Measurements from ENCODE around the gene VSTM2A. TPM values are rescaled to one million over a fixed set of nuclear protein-coding genes. Genes with fewer than 3 reads are reported as not detected.

The VSTM2A gene
- total RNA-seq, 1 experiment from 2014 or later = not detected

GRCh38 chr7:54529568-54529967 lies 12.6 kb upstream of the VSTM2A start:
- CTCF ChIA-PET = no interaction called here
- no peak for ATAC-seq
- Histone ChIP-seq H3K79me2 (ENCODE audit: insufficient read depth, low read length) (no peaks in the 10 kb centered on the region), H3K4me3 (replicated peaks in 1 of 2; ENCODE audit: low read depth in 1 of 2, low read length in 2 of 2) (no peak overlapping the region), H3K4me1 (ENCODE audit: control insufficient read depth in 1 of 2, insufficient read depth in 2 of 2, low read length in 2 of 2) (no peaks in the 10 kb centered on the region), H3K9ac (ENCODE audit: low read length) (no peak overlapping the region), H3K27ac (ENCODE audit: low read depth, low read length) (no peak overlapping the region), H3K4me2 (ENCODE audit: low read length) (no peak overlapping the region), H3K9me3 (ENCODE audit: control insufficient read depth in 1 of 2, insufficient read depth in 1 of 2, low read depth in 1 of 2, low read length in 2 of 2) (no peaks in the 10 kb centered on the region), H4K20me1 (ENCODE audit: insufficient read depth) (no peaks in the 10 kb centered on the region), H3K36me3 (ENCODE audit: control insufficient read depth in 1 of 2, insufficient read depth in 2 of 2, low read length in 2 of 2) (no peaks in the 10 kb centered on the region), H3K9me2 (ENCODE audit: insufficient read depth) (no peaks in the 10 kb centered on the region), H3K27me3 (ENCODE audit: insufficient read depth, low read length) (no peaks in the 10 kb centered on the region; the same call in 1 of the 2 replicates), H2AFZ (ENCODE audit: low read depth, low read length, poor library complexity, severe bottlenecking) (no peak overlapping the region)
- BruUV-seq (replicated peaks) = no TSS peak
- RAD21 ChIA-PET (ENCODE audit: low non-redundant PET in 1 of 2, low total read pairs in 2 of 2, uncharacterized antibody in 2 of 2, unreplicated experiment in 2 of 2) = no interaction called here
- intact Hi-C loops (cut with micrococcal nuclease) = no loop called here
- no peak for TF ChIP-seq SRF (IDR thresholded peaks at IDR 0.05; ENCODE audit: low read depth)
- no peak for TF ChIP-seq TCF7L2 (IDR thresholded peaks at IDR 0.05; ENCODE audit: borderline replicate concordance, extremely low read depth, insufficient read depth, insufficient read length)
- TF ChIP-seq REST (IDR thresholded peaks at IDR 0.05; ENCODE audit: low read depth) = no peak
- TF ChIP-seq RAD21 (IDR thresholded peaks at IDR 0.05; ENCODE audit: low read depth) = no peak
- no peak for TF ChIP-seq YY1 (IDR thresholded peaks at IDR 0.05; ENCODE audit: extremely low read depth, insufficient replicate concordance, low read depth, low read length)
- no peak for TF ChIP-seq ZNF274 (IDR thresholded peaks at IDR 0.05; ENCODE audit: low read depth, low read length)
- TF ChIP-seq CBX3 (IDR thresholded peaks at IDR 0.05; ENCODE audit: low read depth) = no peak
- no peak for TF ChIP-seq EZH2 (IDR thresholded peaks at IDR 0.05)
- no peak for TF ChIP-seq CEBPB (IDR thresholded peaks at IDR 0.05; ENCODE audit: low read depth)
- TF ChIP-seq JUND (IDR thresholded peaks at IDR 0.05) = no peak
- no peak for TF ChIP-seq EGR1 (IDR thresholded peaks at IDR 0.05; ENCODE audit: low read depth)
- TF ChIP-seq POLR2AphosphoS5 (IDR thresholded peaks at IDR 0.05; ENCODE audit: low read depth, low read length) = no peak
- no peak for TF ChIP-seq ZFX (IDR thresholded peaks at IDR 0.05)
- no peak for TF ChIP-seq FOSL1 (IDR thresholded peaks at IDR 0.05; ENCODE audit: low read depth)
- TF ChIP-seq, protein P1, sequence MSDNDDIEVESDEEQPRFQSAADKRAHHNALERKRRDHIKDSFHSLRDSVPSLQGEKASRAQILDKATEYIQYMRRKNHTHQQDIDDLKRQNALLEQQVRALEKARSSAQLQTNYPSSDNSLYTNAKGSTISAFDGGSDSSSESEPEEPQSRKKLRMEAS (IDR thresholded peaks at IDR 0.05) = no peak
- no peak for TF ChIP-seq ZBTB33 (IDR thresholded peaks at IDR 0.05; ENCODE audit: extremely low read depth, insufficient replicate concordance, low read length)
- TF ChIP-seq POLR2A (IDR thresholded peaks at IDR 0.05; ENCODE audit: borderline replicate concordance, extremely low read depth, insufficient read depth, insufficient read length) = no peak
- DNase-seq (ENCODE audit: low read depth, low spot score) = no peak
- POLR2A ChIA-PET = no interaction called here

Measured in HCT116 (cell line).